Mucosa of descending colon (tissue), 3 donors: ENCODE measurements around the gene TMEM14A. TPM values are rescaled to one million over a fixed set of nuclear protein-coding genes. Genes with fewer than 3 reads are reported as not detected.
A peak's percentile ranks its signal among the peaks of the same experiment; 100 is the strongest.

Experiments
- ATAC-seq: fragments of 200-7000 bp; cut with Tn5 transposase; one replicate; pipeline ENCODE4 v1.9.1; 2020; ENCODE audit warnings: mild to moderate bottlenecking, moderate library complexity
- DNase-seq, 3 donors: peaks; one replicate each; pipeline ENCODE4 v3.0.0-alpha.2; 2020
- H3K36me3 ChIP-seq: fragments of 200-600 bp; one replicate; pipeline ENCODE4 v1.8.0; 2021; ENCODE audit warnings: low read depth, mild to moderate bottlenecking
- H3K4me1 ChIP-seq: fragments of 200-600 bp; one replicate; pipeline ENCODE4 v1.8.0; 2021; ENCODE audit warnings: low read depth, mild to moderate bottlenecking
- H3K4me3 ChIP-seq: fragments of 200-600 bp; one replicate; pipeline ENCODE4 v1.8.0; 2021; ENCODE audit warnings: mild to moderate bottlenecking
- H3K9me3 ChIP-seq: fragments of 200-600 bp; one replicate; pipeline ENCODE4 v1.8.0; 2021; ENCODE audit warnings: mild to moderate bottlenecking
- CTCF ChIP-seq: fragments of 200-600 bp; IDR thresholded peaks from one replicate; pipeline ENCODE4 v1.8.0; 2022; ENCODE audit warnings: antibody characterized with exemption, mild to moderate bottlenecking
- intact Hi-C, 2 donors: fragments of 100-400 bp; cut with DNase I in 1 of 2; cut with micrococcal nuclease in 1 of 2; formaldehyde crosslinking; loops; one replicate each; pipeline versions ENCODE4 v1.11.0 to v1.11.1; 2022; cut with DNase I, micrococcal nuclease
- total RNA-seq, 3 donors: library from RNA; stranded (reverse); fragmentation: NEBNext Ultra II Directional in 2 of 3; extraction: Animal tissue kit (Norgen Biotek cat#: 25700) in 2 of 3; gene quantifications; one replicate each; pipeline versions ENCODE4 v1.2.1 to v1.2.4, GENCODE V29; 2021 to 2023
- donor health status: DM: no; HTN: no; CAD: no; lungs with moderate emphysema.
- donor health status: DM: no; HTN: no; CAD: no.
- donor health status: DM: no; HTN: yes; CAD: no.

The TMEM14A gene
- total RNA-seq, 3 donors from 2014 or later, result 14.1 to 18.5 (median 17.7) TPM

- H3K4me1 ChIP-seq, result no peaks in the 10 kb centered on the region
- no peak for ATAC-seq
- no peaks in the 10 kb centered on the region for H3K9me3 ChIP-seq
- H3K36me3 ChIP-seq, result no peaks in the 10 kb centered on the region
- intact Hi-C loops, result no loop called here
- no peak for DNase-seq
- H3K4me3 ChIP-seq, result no peak overlapping the region
- no peak for TF ChIP-seq CTCF
Observed at GRCh38 chr6:52657870-52658269, 13.0 kb upstream of the TMEM14A start.

- intact Hi-C loops, result loop anchor here (5.0 to 10.0 kb wide), 3 partner anchors 67 to 377 kb away; partner anchors contain the start of gene MCM3 (in 1 of the 2)
- TF ChIP-seq CTCF, result no peak
- H3K4me3 ChIP-seq, result no peak overlapping the region
- DNase-seq, result no peak
- no peak for ATAC-seq
- H3K36me3 ChIP-seq, result no peaks in the 10 kb centered on the region
- H3K9me3 ChIP-seq, result no peaks in the 10 kb centered on the region
- H3K4me1 ChIP-seq, result peaks cover 7% of the 10 kb centered on the region
Observed at GRCh38 chr6:52661551-52661950, 9.4 kb upstream of the TMEM14A start.

GRCh38 chr6:52662031-52662430 lies 8.9 kb upstream of the TMEM14A start:
- intact Hi-C loops, result loop anchor here (2.0 to 10.0 kb wide), 4 partner anchors 67 to 377 kb away; partner anchors contain the start of gene MCM3 (in 1 of the 2)
- Histone ChIP-seq H3K36me3 (no peaks in the 10 kb centered on the region), H3K4me3 (no peak overlapping the region), H3K4me1 (peaks cover 7% of the 10 kb centered on the region), H3K9me3 (no peaks in the 10 kb centered on the region)
- TF ChIP-seq CTCF, result no peak
- no peak for DNase-seq
- ATAC-seq, result no peak

- DNase-seq (peak in 1 of 3 donors; percentile 41), ATAC-seq (peak; percentile 68)
- TF ChIP-seq CTCF, result peak; percentile 68
- no peak overlapping the region for H3K4me3 ChIP-seq
- intact Hi-C loops, result loop anchor here (2.0 to 10.0 kb wide), 4 partner anchors 69 to 379 kb away; partner anchors contain the start of gene MCM3 (in 1 of the 2)
- no peaks in the 10 kb centered on the region for H3K9me3 ChIP-seq
- peaks cover 7% of the 10 kb centered on the region for H3K4me1 ChIP-seq
- H3K36me3 ChIP-seq, result no peaks in the 10 kb centered on the region
Observed at GRCh38 chr6:52663120-52663935, 7.6 kb upstream of the TMEM14A start.

- Histone ChIP-seq H3K4me3 (peak overlapping the region; percentile 56), H3K36me3 (no peaks in the 10 kb centered on the region), H3K4me1 (peaks cover 7% of the 10 kb centered on the region), H3K9me3 (no peaks in the 10 kb centered on the region)
- no peak for DNase-seq
- no peak for ATAC-seq
- TF ChIP-seq CTCF, result no peak
- intact Hi-C loops, result loop anchor here (2.0 to 10.0 kb wide), 4 partner anchors 69 to 379 kb away; partner anchors contain the start of gene MCM3 (in 1 of the 2)
Observed at GRCh38 chr6:52663936-52664185, 7.1 kb upstream of the TMEM14A start.
